Measurements from ENCODE around the gene ALDH1A2. TPM values are rescaled to one million over a fixed set of nuclear protein-coding genes. Genes with fewer than 3 reads are reported as not detected.
A peak's percentile ranks its signal among the peaks of the same experiment; 100 is the strongest.
"Not testable (repeated sequence)": the region's sequence is repeated elsewhere in the genome, so short reads cannot be mapped to it uniquely, and the experiment has no call there.

ALDH1A2 gene
- polyA plus RNA-seq, 3 donors: 0.41 to 5.1 (median 3.4) TPM

GRCh38 chr15:58114388-58114787, 48.9 kb upstream of the ALDH1A2 start:
- Histone ChIP-seq H3K9ac (ENCODE audit: insufficient read depth, low read length, poor library complexity, severe bottlenecking) (no peak overlapping the region), H3K4me3 (replicated peaks in 1 of 3; ENCODE audit: low read depth in 2 of 3, low read length in 3 of 3) (no peak overlapping the region), H3K27me3 (ENCODE audit: control insufficient read depth in 2 of 2, insufficient read depth in 2 of 2, low read length in 2 of 2) (peaks cover 0 to 2% of the 10 kb centered on the region in 2 donors), H3K27ac (ENCODE audit: low read depth in 1 of 2, low read length in 2 of 2) (no peak overlapping the region), H3K9me3 (replicated peaks in 1 of 2; ENCODE audit: control insufficient read depth in 1 of 2, insufficient read depth in 1 of 2, low read length in 2 of 2) (no peaks in the 10 kb centered on the region), H2AFZ (ENCODE audit: insufficient read depth, low read depth, low read length, poor library complexity, severe bottlenecking) (no peak overlapping the region), H3K79me2 (ENCODE audit: insufficient read depth, low read length) (no peaks in the 10 kb centered on the region), H3K4me1 (ENCODE audit: control insufficient read depth in 1 of 2, insufficient read depth in 2 of 2, low read length in 2 of 2) (no peaks in the 10 kb centered on the region), H4K20me1 (ENCODE audit: insufficient read depth, low read length) (no peaks in the 10 kb centered on the region), H3K4me2 (replicated peaks; ENCODE audit: extremely low read depth, low read length, poor library complexity, severe bottlenecking) (no peak overlapping the region), H3K36me3 (replicated peaks in 1 of 2; ENCODE audit: control insufficient read depth in 1 of 2, insufficient read depth in 2 of 2, low read length in 2 of 2) (no peaks in the 10 kb centered on the region)
- Mint-ChIP-seq H3K27me3 (ENCODE audit: low read depth in 3 of 3) (peaks cover 0 to 3% (median 3%) of the 10 kb centered on the region in 3 donors), H3K36me3 (no peaks in the 10 kb centered on the region), H3K4me1 (no peaks in the 10 kb centered on the region), H3K4me3 (no peak overlapping the region), H3K27ac (peak overlapping the region in 1 of 7 donors; percentile 2), H3K9me3 (no peaks in the 10 kb centered on the region)
- no peak for TF ChIP-seq CTCF (IDR thresholded peaks at IDR 0.05)
- WGBS (ENCODE audit: insufficient coverage): 88% methylated on average over 1 of the region's 3 CpGs
- intact Hi-C loops (cut with micrococcal nuclease): loop anchor here in 1 of 2 donors (2.0 kb wide), 1 partner anchor 68 kb away; no protein-coding TSS in a partner anchor
- no peak for DNase-seq

- H3K9me3 Mint-ChIP-seq; H3K9me3 ChIP-seq (replicated peaks in 1 of 2; ENCODE audit: control insufficient read depth in 1 of 2, insufficient read depth in 1 of 2, low read length in 2 of 2); H2AFZ ChIP-seq (ENCODE audit: insufficient read depth, low read depth, low read length, poor library complexity, severe bottlenecking); H3K36me3 Mint-ChIP-seq; DNase-seq; H3K79me2 ChIP-seq (ENCODE audit: insufficient read depth, low read length); H3K27ac ChIP-seq (ENCODE audit: low read depth in 1 of 2, low read length in 2 of 2); H3K4me1 Mint-ChIP-seq; H3K4me3 ChIP-seq (replicated peaks in 1 of 3; ENCODE audit: low read depth in 2 of 3, low read length in 3 of 3); H3K27me3 Mint-ChIP-seq (ENCODE audit: low read depth in 3 of 3); H3K27ac Mint-ChIP-seq; intact Hi-C loops (cut with micrococcal nuclease); H4K20me1 ChIP-seq (ENCODE audit: insufficient read depth, low read length); H3K9ac ChIP-seq (ENCODE audit: insufficient read depth, low read length, poor library complexity, severe bottlenecking); H3K27me3 ChIP-seq (ENCODE audit: control insufficient read depth in 2 of 2, insufficient read depth in 2 of 2, low read length in 2 of 2); H3K4me1 ChIP-seq (ENCODE audit: control insufficient read depth in 1 of 2, insufficient read depth in 2 of 2, low read length in 2 of 2); H3K36me3 ChIP-seq (replicated peaks in 1 of 2; ENCODE audit: control insufficient read depth in 1 of 2, insufficient read depth in 2 of 2, low read length in 2 of 2); H3K4me3 Mint-ChIP-seq; H3K4me2 ChIP-seq (replicated peaks; ENCODE audit: extremely low read depth, low read length, poor library complexity, severe bottlenecking): not testable (repeated sequence)
- 73% methylated on average over 3 of the region's 5 CpGs for WGBS (ENCODE audit: insufficient coverage)
Observed at GRCh38 chr15:58113358-58113757, 47.8 kb upstream of the ALDH1A2 start.

All from CD14-positive monocyte (primary cell).